T-cell (primary cell): Measurements from ENCODE around the gene CBY1. TPM values are rescaled to one million over a fixed set of nuclear protein-coding genes. Genes with fewer than 3 reads are reported as not detected.

Experiments
- ATAC-seq, 4 experiments: fragments of 200-7000 bp in 3 of 4; fragments of 150-1000 bp in 1 of 4; cut with Tn5 transposase; replicated peaks in 1 of 4; 1 replicate in 3 of 4; 2 replicates in 1 of 4; pipeline ENCODE4 v1.10.0; 2021; ENCODE audit warnings: moderate library complexity in 3 of 4, mild to moderate bottlenecking in 2 of 4, moderate number of reproducible peaks in 1 of 4
- CTCF ChIA-PET, 2 donors: fragments of 300-600 bp; sonication (Branson Sonifier 250); formaldehyde crosslinking; loops; one replicate each; lab custom pipeline; 2022; ENCODE audit warnings: antibody characterized with exemption in 2 of 2; lab: Charles Lee
- POLR2A ChIA-PET, 2 donors: fragments of 300-600 bp; sonication (Branson Sonifier 250); formaldehyde crosslinking; loops; one replicate each; lab custom pipeline; 2022; ENCODE audit warnings: antibody characterized with exemption in 2 of 2; lab: Charles Lee
- DNase-seq, 35 experiments: peaks; one replicate each; pipeline versions ENCODE4 v3.0.0 to v3.0.0-alpha.2; 2013 to 2023
- H3K27ac ChIP-seq: one replicate; pipeline ENCODE4 v1.5.1; 2013; ENCODE audit warnings: low read length
- H3K27me3 ChIP-seq, 2 experiments: replicated peaks in 1 of 2; 1 replicate in 1 of 2; 2 replicates in 1 of 2; pipeline versions ENCODE4 v1.6.1 to v1.7.0; 2013; ENCODE audit warnings: low read length in 1 of 2, mixed read lengths in 1 of 2; ENCODE audit not compliant: control insufficient read depth in 2 of 2, insufficient read depth in 2 of 2; ENCODE audit errors: extremely low read depth in 1 of 2
- H3K36me3 ChIP-seq, 2 donors: 1 replicate in 1 of 2; 2 replicates in 1 of 2; pipeline versions ENCODE4 v1.6.1 to v1.7.0; 2013; ENCODE audit warnings: low read length in 1 of 2; ENCODE audit not compliant: control insufficient read depth in 2 of 2, insufficient read depth in 1 of 2; ENCODE audit errors: extremely low read depth in 1 of 2
- H3K4me1 ChIP-seq, 2 experiments: 1 replicate in 1 of 2; 2 replicates in 1 of 2; pipeline versions ENCODE4 v1.6.1 to v1.7.0; 2013; ENCODE audit warnings: low read length in 2 of 2, mixed read lengths in 1 of 2; ENCODE audit not compliant: insufficient read depth in 2 of 2, control insufficient read depth in 1 of 2; ENCODE audit errors: extremely low read depth in 1 of 2
- H3K4me3 ChIP-seq, 2 donors: 1 replicate in 1 of 2; 2 replicates in 1 of 2; pipeline versions ENCODE4 v1.5.1 to v1.7.0; 2013; ENCODE audit warnings: mild to moderate bottlenecking in 2 of 2, low read length in 1 of 2, moderate library complexity in 1 of 2; ENCODE audit not compliant: control insufficient read depth in 1 of 2; ENCODE audit errors: extremely low read depth in 1 of 2
- H3K9me3 ChIP-seq: 2 replicates; pipeline ENCODE4 v1.7.0; 2013
- H3K27ac Mint-ChIP-seq, 2 donors: one replicate each; pipeline ENCODE4 v1.8.0; 2020 to 2021; ENCODE audit warnings: mild to moderate bottlenecking in 2 of 2, mixed read lengths in 2 of 2
- H3K27me3 Mint-ChIP-seq, 2 donors: one replicate each; pipeline ENCODE4 v1.8.0; 2021 to 2022; ENCODE audit warnings: mixed read lengths in 2 of 2
- H3K36me3 Mint-ChIP-seq: one replicate; pipeline ENCODE4 v1.8.0; 2021; ENCODE audit warnings: mixed read lengths
- H3K4me1 Mint-ChIP-seq, 3 donors: one replicate each; pipeline ENCODE4 v1.8.0; 2020 to 2022; ENCODE audit warnings: mixed read lengths in 3 of 3, mild to moderate bottlenecking in 1 of 3
- H3K4me3 Mint-ChIP-seq, 3 donors: one replicate each; pipeline ENCODE4 v1.8.0; 2020 to 2022; ENCODE audit warnings: mild to moderate bottlenecking in 3 of 3, mixed read lengths in 3 of 3, moderate library complexity in 3 of 3
- H3K9me3 Mint-ChIP-seq, 3 donors: one replicate each; pipeline ENCODE4 v1.8.0; 2020 to 2022; ENCODE audit warnings: mixed read lengths in 3 of 3
- WGBS: methylation state at CpG from one replicate; pipeline ENCODE4 v1.1.5; 2013; ENCODE audit warnings: missing lambda C conversion rate; ENCODE audit not compliant: insufficient coverage; 5-methylcytosine and 5-hydroxymethylcytosine counted together
- total RNA-seq, 35 experiments: library from RNA in 6 of 35; stranded (reverse) in 6 of 35; fragments of 120-200 nt in 1 of 35; gene quantifications; one replicate each; pipeline versions ENCODE4 v1.2.1 to v1.2.4 and lab custom pipeline; 2013 to 2026

CBY1 gene
- total RNA-seq = 10 to 100 TPM; 10.3 to 32.0 (median 27.8) TPM
- 10.9 TPM for total RNA-seq (2013)
- 3.2 to 20.4 (median 10.4) reads per million in 29 experiments for total RNA-seq (lab: John Stamatoyannopoulos, UW)

- H3K27ac Mint-ChIP-seq = peak within 1 kb of the TSS; percentile 97 to 98
- DNase-seq (peak; percentile 49 to 90 (median 78)), ATAC-seq (peak; percentile 86 to 88 (median 88))
- H3K36me3 ChIP-seq = no peaks in the 10 kb centered on the region
- peak within 1 kb of the TSS; percentile 93 for H3K27ac ChIP-seq
- ChIA-PET POLR2A (no interaction called here), CTCF (interaction anchor here in 1 of 2 donors (0.5 kb wide), 1 partner anchor 17 kb away, joined by 3 read pairs; no protein-coding TSS in a partner anchor)
- no peaks in the 10 kb centered on the region for H3K27me3 ChIP-seq
- under 1% methylated on average over 59 of the region's 66 CpGs for WGBS
- H3K9me3 Mint-ChIP-seq = no peaks in the 10 kb centered on the region
- no peaks in the 10 kb centered on the region for H3K9me3 ChIP-seq
- H3K4me1 Mint-ChIP-seq = peaks cover 12 to 22% (median 14%) of the 10 kb centered on the region in 3 donors
- H3K4me3 Mint-ChIP-seq = peak within 1 kb of the TSS; percentile 92 to 94 (median 92)
- H3K4me3 ChIP-seq = peak within 1 kb of the TSS; percentile 93 to 94
- H3K27me3 Mint-ChIP-seq = no peaks in the 10 kb centered on the region
- peaks cover 0 to 14% of the 10 kb centered on the region in 2 experiments for H3K4me1 ChIP-seq
- no peaks in the 10 kb centered on the region for H3K36me3 Mint-ChIP-seq
Measured at GRCh38 chr22:38656256-38657044, at the start of gene CBY1, which contains the start of gene FAM227A. CBY1 (plus strand) TSS chr22:38656638; CDS start chr22:38668055, 11,417 bp downstream. FAM227A (minus strand) TSS chr22:38656392; CDS start chr22:38650168, 6,224 bp downstream.

GRCh38 chr22:38607680-38608079, 48.8 kb upstream of the CBY1 start:
- no peak for ATAC-seq
- Mint-ChIP-seq H3K36me3 (no peaks in the 10 kb centered on the region), H3K27ac (no peak overlapping the region), H3K4me3 (no peak overlapping the region), H3K4me1 (no peaks in the 10 kb centered on the region), H3K9me3 (no peaks in the 10 kb centered on the region), H3K27me3 (peaks cover 0 to 3% of the 10 kb centered on the region in 2 donors)
- Histone ChIP-seq H3K4me3 (no peak overlapping the region), H3K27ac (no peak overlapping the region), H3K4me1 (no peaks in the 10 kb centered on the region), H3K27me3 (peaks cover 0 to 2% of the 10 kb centered on the region in 2 experiments), H3K36me3 (no peaks in the 10 kb centered on the region), H3K9me3 (no peaks in the 10 kb centered on the region)
- WGBS = 83% methylated on average over 2 of the region's 3 CpGs
- ChIA-PET CTCF (no interaction called here), POLR2A (no interaction called here)
- DNase-seq = no peak

- Histone ChIP-seq H3K4me3 (no peak overlapping the region), H3K9me3 (no peaks in the 10 kb centered on the region), H3K4me1 (no peaks in the 10 kb centered on the region), H3K27ac (no peak overlapping the region), H3K36me3 (no peaks in the 10 kb centered on the region), H3K27me3 (peaks cover 0 to 5% of the 10 kb centered on the region in 2 experiments)
- ChIA-PET CTCF (no interaction called here), POLR2A (no interaction called here)
- no peak for ATAC-seq
- no peak overlapping the region for H3K4me3 Mint-ChIP-seq
- peaks cover 0 to 3% of the 10 kb centered on the region in 2 donors for H3K27me3 Mint-ChIP-seq
- DNase-seq = no peak
- no peaks in the 10 kb centered on the region for H3K36me3 Mint-ChIP-seq
- H3K4me1 Mint-ChIP-seq = no peaks in the 10 kb centered on the region
- H3K27ac Mint-ChIP-seq = no peak overlapping the region
- 100% methylated on average over 3 of the region's 13 CpGs for WGBS
- H3K9me3 Mint-ChIP-seq = no peaks in the 10 kb centered on the region
Measured at GRCh38 chr22:38608992-38609750, 47.3 kb upstream of the CBY1 start.

GRCh38 chr22:38610234-38610633, 46.2 kb upstream of the CBY1 start:
- Mint-ChIP-seq H3K27me3 (peaks cover 2 to 3% of the 10 kb centered on the region in 2 donors), H3K9me3 (no peaks in the 10 kb centered on the region), H3K4me3 (no peak overlapping the region), H3K36me3 (no peaks in the 10 kb centered on the region), H3K4me1 (no peaks in the 10 kb centered on the region), H3K27ac (no peak overlapping the region)
- Histone ChIP-seq H3K9me3 (no peaks in the 10 kb centered on the region), H3K27me3 (peaks cover 0 to 10% of the 10 kb centered on the region in 2 experiments), H3K27ac (no peak overlapping the region), H3K4me1 (no peaks in the 10 kb centered on the region), H3K36me3 (no peaks in the 10 kb centered on the region), H3K4me3 (no peak overlapping the region)
- WGBS = 96% methylated on average over 3 of the region's 5 CpGs
- ChIA-PET CTCF (no interaction called here), POLR2A (no interaction called here)
- no peak for ATAC-seq
- no peak for DNase-seq

GRCh38 chr22:38611559-38611958, 44.9 kb upstream of the CBY1 start:
- H3K4me1 Mint-ChIP-seq = no peaks in the 10 kb centered on the region
- H3K4me3 Mint-ChIP-seq = no peak overlapping the region
- ATAC-seq (no peak), DNase-seq (no peak)
- H3K36me3 Mint-ChIP-seq = no peaks in the 10 kb centered on the region
- ChIA-PET POLR2A (no interaction called here), CTCF (no interaction called here)
- 80% methylated on average over 3 of the region's 5 CpGs for WGBS
- Histone ChIP-seq H3K4me3 (no peak overlapping the region), H3K36me3 (no peaks in the 10 kb centered on the region), H3K4me1 (no peaks in the 10 kb centered on the region), H3K27me3 (peaks cover 0 to 15% of the 10 kb centered on the region in 2 experiments), H3K9me3 (no peaks in the 10 kb centered on the region), H3K27ac (no peak overlapping the region)
- H3K27me3 Mint-ChIP-seq = peaks cover 9 to 10% of the 10 kb centered on the region in 2 donors
- no peak overlapping the region for H3K27ac Mint-ChIP-seq
- H3K9me3 Mint-ChIP-seq = no peaks in the 10 kb centered on the region

GRCh38 chr22:38612217-38613006, 44.0 kb upstream of the CBY1 start:
- H3K27me3 Mint-ChIP-seq = peaks cover 12 to 13% of the 10 kb centered on the region in 2 donors
- Histone ChIP-seq H3K36me3 (no peaks in the 10 kb centered on the region), H3K27ac (no peak overlapping the region), H3K9me3 (no peaks in the 10 kb centered on the region), H3K4me1 (no peaks in the 10 kb centered on the region), H3K27me3 (peaks cover 0 to 19% of the 10 kb centered on the region in 2 experiments), H3K4me3 (no peak overlapping the region)
- ChIA-PET POLR2A (no interaction called here), CTCF (no interaction called here)
- H3K4me1 Mint-ChIP-seq = no peaks in the 10 kb centered on the region
- ATAC-seq = no peak
- no peak for DNase-seq
- H3K27ac Mint-ChIP-seq = no peak overlapping the region
- H3K36me3 Mint-ChIP-seq = no peaks in the 10 kb centered on the region
- H3K4me3 Mint-ChIP-seq = no peak overlapping the region
- H3K9me3 Mint-ChIP-seq = no peaks in the 10 kb centered on the region
- WGBS = 92% methylated on average over 2 of the region's 5 CpGs
